ENCODE results near the gene AZU1. TPM values are rescaled to one million over a fixed set of nuclear protein-coding genes. Genes with fewer than 3 reads are reported as not detected.

The AZU1 gene
- total RNA-seq, 1 experiment from 2014 or later = not detected

DNA sequence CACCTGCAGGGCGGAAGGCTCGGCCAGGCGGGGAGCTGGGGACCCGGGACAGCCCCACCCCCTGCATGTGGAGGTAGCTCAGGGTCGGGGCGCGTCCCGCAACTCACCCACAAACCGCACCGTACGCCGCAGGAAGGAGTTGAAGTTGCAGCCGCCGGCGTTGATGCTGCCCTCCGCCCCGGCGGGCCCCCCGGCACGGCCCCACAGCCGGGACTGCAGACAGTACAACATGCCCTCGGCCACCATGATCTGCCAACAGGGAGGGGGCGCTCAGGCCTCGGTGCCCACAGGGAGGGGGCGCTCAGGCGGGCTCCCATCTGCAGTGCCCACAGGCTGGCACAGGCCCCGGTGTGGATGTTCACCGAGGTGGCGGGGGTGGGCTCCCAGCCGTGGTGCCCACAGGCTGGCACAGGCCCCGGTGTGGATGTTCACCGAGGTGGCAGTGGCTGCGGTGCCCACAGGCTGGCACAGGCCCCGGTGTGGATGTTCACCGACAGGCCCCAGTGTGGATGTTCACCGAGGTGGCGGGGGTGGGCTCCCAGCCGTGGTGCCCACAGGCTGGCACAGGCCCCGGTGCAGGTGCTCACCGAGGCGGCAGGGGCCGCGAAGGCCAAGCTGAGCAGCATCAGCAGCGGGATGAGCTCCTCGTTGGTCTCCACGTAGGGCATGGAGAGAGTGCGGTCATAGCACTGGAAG is 12.4 kb upstream of the AZU1 start:
- no peak overlapping the region for H3K4me3 ChIP-seq (replicated peaks in 1 of 2; ENCODE audit: low read depth in 1 of 2, low read length in 2 of 2)
- H3K27me3 ChIP-seq (ENCODE audit: insufficient read depth, low read length) = no peaks in the 10 kb centered on the region
- no peak overlapping the region for H3K27ac ChIP-seq (ENCODE audit: low read depth, low read length)
- peaks cover 13% of the 10 kb centered on the region; the same call in 1 of the 2 replicates for H3K79me2 ChIP-seq (ENCODE audit: insufficient read depth, low read length)
- TF ChIP-seq EGR1 (IDR thresholded peaks at IDR 0.05; ENCODE audit: low read depth) (no peak), ZNF274 (IDR thresholded peaks at IDR 0.05; ENCODE audit: low read depth, low read length) (no peak), SRF (IDR thresholded peaks at IDR 0.05; ENCODE audit: low read depth) (no peak), JUND (IDR thresholded peaks at IDR 0.05) (no peak), EZH2phosphoT487 (IDR thresholded peaks at IDR 0.05; ENCODE audit: borderline replicate concordance) (no peak), FOSL1 (IDR thresholded peaks at IDR 0.05; ENCODE audit: low read depth) (no peak), CEBPB (IDR thresholded peaks at IDR 0.05; ENCODE audit: low read depth) (no peak), SP1 (IDR thresholded peaks at IDR 0.05; ENCODE audit: low read depth) (no peak), EZH2 (IDR thresholded peaks at IDR 0.05) (no peak), POLR2AphosphoS5 (IDR thresholded peaks at IDR 0.05; ENCODE audit: low read depth, low read length) (no peak), CBX3 (IDR thresholded peaks at IDR 0.05; ENCODE audit: low read depth) (no peak), RAD21 (IDR thresholded peaks at IDR 0.05; ENCODE audit: low read depth) (no peak)
- TF ChIP-seq, protein P1, sequence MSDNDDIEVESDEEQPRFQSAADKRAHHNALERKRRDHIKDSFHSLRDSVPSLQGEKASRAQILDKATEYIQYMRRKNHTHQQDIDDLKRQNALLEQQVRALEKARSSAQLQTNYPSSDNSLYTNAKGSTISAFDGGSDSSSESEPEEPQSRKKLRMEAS (IDR thresholded peaks at IDR 0.05) = no peak
- TF ChIP-seq, protein P2, sequence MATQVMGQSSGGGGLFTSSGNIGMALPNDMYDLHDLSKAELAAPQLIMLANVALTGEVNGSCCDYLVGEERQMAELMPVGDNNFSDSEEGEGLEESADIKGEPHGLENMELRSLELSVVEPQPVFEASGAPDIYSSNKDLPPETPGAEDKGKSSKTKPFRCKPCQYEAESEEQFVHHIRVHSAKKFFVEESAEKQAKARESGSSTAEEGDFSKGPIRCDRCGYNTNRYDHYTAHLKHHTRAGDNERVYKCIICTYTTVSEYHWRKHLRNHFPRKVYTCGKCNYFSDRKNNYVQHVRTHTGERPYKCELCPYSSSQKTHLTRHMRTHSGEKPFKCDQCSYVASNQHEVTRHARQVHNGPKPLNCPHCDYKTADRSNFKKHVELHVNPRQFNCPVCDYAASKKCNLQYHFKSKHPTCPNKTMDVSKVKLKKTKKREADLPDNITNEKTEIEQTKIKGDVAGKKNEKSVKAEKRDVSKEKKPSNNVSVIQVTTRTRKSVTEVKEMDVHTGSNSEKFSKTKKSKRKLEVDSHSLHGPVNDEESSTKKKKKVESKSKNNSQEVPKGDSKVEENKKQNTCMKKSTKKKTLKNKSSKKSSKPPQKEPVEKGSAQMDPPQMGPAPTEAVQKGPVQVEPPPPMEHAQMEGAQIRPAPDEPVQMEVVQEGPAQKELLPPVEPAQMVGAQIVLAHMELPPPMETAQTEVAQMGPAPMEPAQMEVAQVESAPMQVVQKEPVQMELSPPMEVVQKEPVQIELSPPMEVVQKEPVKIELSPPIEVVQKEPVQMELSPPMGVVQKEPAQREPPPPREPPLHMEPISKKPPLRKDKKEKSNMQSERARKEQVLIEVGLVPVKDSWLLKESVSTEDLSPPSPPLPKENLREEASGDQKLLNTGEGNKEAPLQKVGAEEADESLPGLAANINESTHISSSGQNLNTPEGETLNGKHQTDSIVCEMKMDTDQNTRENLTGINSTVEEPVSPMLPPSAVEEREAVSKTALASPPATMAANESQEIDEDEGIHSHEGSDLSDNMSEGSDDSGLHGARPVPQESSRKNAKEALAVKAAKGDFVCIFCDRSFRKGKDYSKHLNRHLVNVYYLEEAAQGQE (IDR thresholded peaks at IDR 0.05; ENCODE audit: low read depth) = no peak
- TF ChIP-seq, protein P3, sequence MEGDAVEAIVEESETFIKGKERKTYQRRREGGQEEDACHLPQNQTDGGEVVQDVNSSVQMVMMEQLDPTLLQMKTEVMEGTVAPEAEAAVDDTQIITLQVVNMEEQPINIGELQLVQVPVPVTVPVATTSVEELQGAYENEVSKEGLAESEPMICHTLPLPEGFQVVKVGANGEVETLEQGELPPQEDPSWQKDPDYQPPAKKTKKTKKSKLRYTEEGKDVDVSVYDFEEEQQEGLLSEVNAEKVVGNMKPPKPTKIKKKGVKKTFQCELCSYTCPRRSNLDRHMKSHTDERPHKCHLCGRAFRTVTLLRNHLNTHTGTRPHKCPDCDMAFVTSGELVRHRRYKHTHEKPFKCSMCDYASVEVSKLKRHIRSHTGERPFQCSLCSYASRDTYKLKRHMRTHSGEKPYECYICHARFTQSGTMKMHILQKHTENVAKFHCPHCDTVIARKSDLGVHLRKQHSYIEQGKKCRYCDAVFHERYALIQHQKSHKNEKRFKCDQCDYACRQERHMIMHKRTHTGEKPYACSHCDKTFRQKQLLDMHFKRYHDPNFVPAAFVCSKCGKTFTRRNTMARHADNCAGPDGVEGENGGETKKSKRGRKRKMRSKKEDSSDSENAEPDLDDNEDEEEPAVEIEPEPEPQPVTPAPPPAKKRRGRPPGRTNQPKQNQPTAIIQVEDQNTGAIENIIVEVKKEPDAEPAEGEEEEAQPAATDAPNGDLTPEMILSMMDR (IDR thresholded peaks at IDR 0.05 in 2 of 3, conservative IDR thresholded peaks at IDR 0.05 in 1 of 3; ENCODE audit: borderline replicate concordance in 1 of 3, insufficient read depth in 1 of 3, low read depth in 2 of 3, low read length in 2 of 3) = no peak
- TF ChIP-seq, protein P4, sequence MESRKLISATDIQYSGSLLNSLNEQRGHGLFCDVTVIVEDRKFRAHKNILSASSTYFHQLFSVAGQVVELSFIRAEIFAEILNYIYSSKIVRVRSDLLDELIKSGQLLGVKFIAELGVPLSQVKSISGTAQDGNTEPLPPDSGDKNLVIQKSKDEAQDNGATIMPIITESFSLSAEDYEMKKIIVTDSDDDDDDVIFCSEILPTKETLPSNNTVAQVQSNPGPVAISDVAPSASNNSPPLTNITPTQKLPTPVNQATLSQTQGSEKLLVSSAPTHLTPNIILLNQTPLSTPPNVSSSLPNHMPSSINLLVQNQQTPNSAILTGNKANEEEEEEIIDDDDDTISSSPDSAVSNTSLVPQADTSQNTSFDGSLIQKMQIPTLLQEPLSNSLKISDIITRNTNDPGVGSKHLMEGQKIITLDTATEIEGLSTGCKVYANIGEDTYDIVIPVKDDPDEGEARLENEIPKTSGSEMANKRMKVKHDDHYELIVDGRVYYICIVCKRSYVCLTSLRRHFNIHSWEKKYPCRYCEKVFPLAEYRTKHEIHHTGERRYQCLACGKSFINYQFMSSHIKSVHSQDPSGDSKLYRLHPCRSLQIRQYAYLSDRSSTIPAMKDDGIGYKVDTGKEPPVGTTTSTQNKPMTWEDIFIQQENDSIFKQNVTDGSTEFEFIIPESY (IDR thresholded peaks at IDR 0.05; ENCODE audit: extremely low read depth, insufficient replicate concordance, low read length) = no peak
- TF ChIP-seq, protein P5, sequence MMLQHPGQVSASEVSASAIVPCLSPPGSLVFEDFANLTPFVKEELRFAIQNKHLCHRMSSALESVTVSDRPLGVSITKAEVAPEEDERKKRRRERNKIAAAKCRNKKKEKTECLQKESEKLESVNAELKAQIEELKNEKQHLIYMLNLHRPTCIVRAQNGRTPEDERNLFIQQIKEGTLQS (IDR thresholded peaks at IDR 0.05) = no peak
- no TSS peak for BruUV-seq (replicated peaks)
- H3K4me1 ChIP-seq (ENCODE audit: control insufficient read depth in 1 of 2, insufficient read depth in 2 of 2, low read length in 2 of 2) = no peaks in the 10 kb centered on the region
- H3K9ac ChIP-seq (ENCODE audit: low read length) = no peak overlapping the region
- CTCF ChIA-PET = no interaction called here
- no peaks in the 10 kb centered on the region for H3K9me2 ChIP-seq (ENCODE audit: insufficient read depth)
- peaks cover 5% of the 10 kb centered on the region; the same call in 1 of the 2 replicates for H4K20me1 ChIP-seq (ENCODE audit: insufficient read depth)
- RAD21 ChIA-PET (ENCODE audit: low non-redundant PET in 1 of 2, low total read pairs in 2 of 2, uncharacterized antibody in 2 of 2, unreplicated experiment in 2 of 2) = no interaction called here
- H2AFZ ChIP-seq (ENCODE audit: low read depth, low read length, poor library complexity, severe bottlenecking) = no peak overlapping the region
- no peak overlapping the region for H3K4me2 ChIP-seq (ENCODE audit: low read length)
- DNase-seq (ENCODE audit: low read depth, low spot score) = no peak
- POLR2A ChIA-PET = no interaction called here
- H3K36me3 ChIP-seq (ENCODE audit: control insufficient read depth in 1 of 2, insufficient read depth in 2 of 2, low read length in 2 of 2) = peaks cover 7 to 14% of the 10 kb centered on the region in 2 experiments; a peak in 3 of 4 replicates
- ATAC-seq = no peak
- no peaks in the 10 kb centered on the region for H3K9me3 ChIP-seq (ENCODE audit: control insufficient read depth in 1 of 2, insufficient read depth in 1 of 2, low read depth in 1 of 2, low read length in 2 of 2)
- intact Hi-C loops (cut with micrococcal nuclease) = no loop called here

Measured in HCT116 (cell line).